ENCODE measurements around the gene EIF3I.

- no peak for TF ChIP-seq CTCF (IDR thresholded peaks at IDR 0.05; ENCODE audit: low read depth, low read length)
- TF ChIP-seq EZH2phosphoT487 (IDR thresholded peaks at IDR 0.05; ENCODE audit: low read depth) = no peak
These were observed 43.6 kb downstream of the EIF3I start for GRCh38 chr1:32265846-32266245.

Data from OCI-LY3 (cell line).